NCI-H1930 (cell line): ENCODE data around the gene SMOC1.

Experiments used
- DNase-seq, 2 experiments: peaks; one replicate each; lab custom pipeline; 2025; lab: John Stamatoyannopoulos, UW

SMOC1 gene, protein sequence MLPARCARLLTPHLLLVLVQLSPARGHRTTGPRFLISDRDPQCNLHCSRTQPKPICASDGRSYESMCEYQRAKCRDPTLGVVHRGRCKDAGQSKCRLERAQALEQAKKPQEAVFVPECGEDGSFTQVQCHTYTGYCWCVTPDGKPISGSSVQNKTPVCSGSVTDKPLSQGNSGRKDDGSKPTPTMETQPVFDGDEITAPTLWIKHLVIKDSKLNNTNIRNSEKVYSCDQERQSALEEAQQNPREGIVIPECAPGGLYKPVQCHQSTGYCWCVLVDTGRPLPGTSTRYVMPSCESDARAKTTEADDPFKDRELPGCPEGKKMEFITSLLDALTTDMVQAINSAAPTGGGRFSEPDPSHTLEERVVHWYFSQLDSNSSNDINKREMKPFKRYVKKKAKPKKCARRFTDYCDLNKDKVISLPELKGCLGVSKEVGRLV

GRCh38 chr14:69879175-69880043, at the start of gene SMOC1:
Gene SMOC1 (plus strand): TSS chr14:69879416. CDS start chr14:69879679, 263 bp downstream.
- peak; percentile 53 to 58 for DNase-seq

DNA sequence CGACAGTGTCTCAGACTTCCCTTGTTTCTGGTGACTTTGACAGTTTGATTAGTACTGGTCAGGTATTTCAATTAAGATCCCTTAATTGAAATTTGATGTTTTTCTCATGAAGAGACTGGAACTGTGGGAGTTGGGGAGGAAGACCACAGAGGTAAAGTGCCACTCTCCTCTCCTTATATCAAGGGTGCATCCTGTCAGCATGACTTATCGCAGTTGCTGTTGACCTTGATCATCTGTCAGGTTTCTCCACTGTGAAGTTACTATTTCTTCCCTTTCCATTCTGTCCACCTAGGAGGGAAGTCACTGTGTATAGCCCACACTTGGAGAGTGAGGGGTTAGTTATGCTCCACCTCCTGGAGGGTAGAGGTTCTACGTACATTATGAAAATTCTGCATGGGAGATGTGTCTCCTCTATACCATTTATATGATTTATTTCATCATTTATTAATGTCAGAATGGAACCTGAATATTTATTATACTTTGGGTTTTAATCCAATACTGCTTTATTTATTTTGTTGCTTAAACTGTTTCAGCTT, 40.3 kb upstream of the SMOC1 start:
- DNase-seq: no peak

DNA sequence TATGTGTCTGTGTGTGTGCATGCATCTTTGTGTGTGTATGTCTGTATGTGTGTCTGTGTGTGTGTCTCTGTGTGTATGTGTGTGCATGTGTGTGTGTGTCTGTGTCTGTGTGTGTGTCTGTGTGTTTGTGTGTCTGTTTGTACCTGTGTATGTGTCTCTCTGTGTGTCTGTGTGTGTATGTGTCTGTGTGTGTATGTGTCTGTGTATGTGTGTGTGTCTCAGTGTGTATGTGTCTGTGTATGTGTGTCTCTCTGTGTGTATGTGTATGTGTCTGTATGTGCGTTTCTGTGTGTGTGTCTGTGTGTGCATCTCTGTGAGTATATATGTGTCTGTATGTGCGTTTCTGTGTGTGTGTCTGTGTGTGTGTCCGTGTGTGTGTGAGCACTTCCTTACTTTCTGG, 39.6 kb upstream of the SMOC1 start:
- no peak for DNase-seq

DNA sequence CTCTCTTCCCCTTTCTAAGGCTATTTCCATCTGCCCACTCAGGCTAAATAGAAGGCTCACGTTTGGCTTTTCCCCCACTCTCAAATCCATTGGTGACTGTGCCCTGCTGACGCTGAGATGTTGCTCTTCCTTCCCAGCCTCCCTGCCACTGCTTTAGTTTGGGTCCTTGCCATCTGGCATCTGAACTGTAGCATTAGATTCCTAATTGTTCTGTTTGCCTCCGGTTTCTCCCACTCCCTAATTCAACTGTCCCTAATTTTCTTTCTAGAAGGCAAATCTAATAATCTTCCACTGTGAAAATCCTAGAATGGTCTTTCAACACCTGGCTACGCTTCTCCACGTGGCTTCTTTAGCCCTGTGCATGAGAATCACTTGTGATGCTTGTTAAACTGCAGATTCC, 37.6 kb upstream of the SMOC1 start:
- DNase-seq: no peak

DNA sequence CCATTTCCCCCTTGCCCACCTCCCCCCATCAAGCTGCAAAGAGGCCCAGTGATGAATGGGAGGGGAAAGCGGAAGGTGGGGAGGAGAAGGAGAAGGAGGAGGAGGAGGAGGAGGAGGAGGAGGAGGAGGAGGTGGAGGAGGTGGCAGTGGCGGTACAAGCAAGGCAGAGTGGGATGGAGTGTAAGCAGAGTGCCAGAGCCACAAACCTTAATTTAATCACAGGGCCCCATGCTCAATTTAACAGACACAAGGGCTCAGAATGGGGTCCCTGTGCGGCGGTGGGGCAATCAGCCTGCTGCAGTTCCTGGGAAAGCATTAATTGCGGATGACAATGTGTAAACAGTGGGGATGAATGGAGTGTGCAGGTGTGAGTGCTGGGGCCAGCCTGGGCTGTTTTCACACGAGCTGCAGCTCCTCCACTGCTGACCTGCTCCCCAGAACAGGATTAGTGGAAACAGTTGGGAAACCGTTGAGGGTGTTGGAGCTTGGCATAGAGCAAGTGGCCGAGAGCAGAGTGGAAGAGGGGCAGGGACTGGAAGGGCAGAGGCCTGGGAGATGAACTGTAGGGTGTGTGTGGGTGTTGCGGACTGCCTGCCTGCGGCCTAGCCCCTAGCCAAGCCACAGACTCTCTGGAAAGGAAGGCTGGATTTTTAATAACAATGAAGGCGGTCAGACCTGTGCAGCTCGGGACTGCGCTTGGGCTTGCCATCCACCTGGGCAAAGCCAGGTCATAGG, 36.4 kb upstream of the SMOC1 start:
- peak; percentile 52 to 67 for DNase-seq

GRCh38 chr14:69844171-69844570, 35.0 kb upstream of the SMOC1 start:
- no peak for DNase-seq

GRCh38 chr14:69845050-69845581, 34.1 kb upstream of the SMOC1 start:
- no peak for DNase-seq

- no peak for DNase-seq
These were observed 33.4 kb upstream of the SMOC1 start for GRCh38 chr14:69845787-69846186.

- no peak for DNase-seq
These were observed 31.1 kb upstream of the SMOC1 start for GRCh38 chr14:69848156-69848555.

DNA sequence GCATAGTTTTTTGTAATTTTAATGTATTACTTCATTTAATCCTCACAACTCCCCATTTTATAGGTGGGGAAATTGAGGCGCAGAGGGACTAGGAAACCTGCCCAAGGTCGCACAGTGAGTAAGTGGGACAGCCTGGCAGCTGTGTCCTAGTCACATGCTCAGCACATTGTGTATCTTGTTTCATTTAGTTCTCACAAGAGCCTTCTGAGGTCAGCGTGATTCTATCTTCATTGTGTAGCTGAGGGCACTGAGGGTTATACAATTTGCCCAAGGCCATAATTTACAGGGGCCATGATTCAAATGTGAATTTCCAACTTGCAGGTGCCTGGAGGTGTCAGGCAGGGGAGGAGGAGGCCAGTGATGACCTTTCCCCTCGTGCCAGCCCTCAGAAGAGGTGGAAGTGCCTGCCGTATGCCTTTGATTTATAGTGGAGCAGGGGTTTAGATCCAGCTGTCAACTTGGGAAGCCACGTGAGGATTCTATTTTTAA, 30.3 kb upstream of the SMOC1 start:
- DNase-seq: no peak

DNA sequence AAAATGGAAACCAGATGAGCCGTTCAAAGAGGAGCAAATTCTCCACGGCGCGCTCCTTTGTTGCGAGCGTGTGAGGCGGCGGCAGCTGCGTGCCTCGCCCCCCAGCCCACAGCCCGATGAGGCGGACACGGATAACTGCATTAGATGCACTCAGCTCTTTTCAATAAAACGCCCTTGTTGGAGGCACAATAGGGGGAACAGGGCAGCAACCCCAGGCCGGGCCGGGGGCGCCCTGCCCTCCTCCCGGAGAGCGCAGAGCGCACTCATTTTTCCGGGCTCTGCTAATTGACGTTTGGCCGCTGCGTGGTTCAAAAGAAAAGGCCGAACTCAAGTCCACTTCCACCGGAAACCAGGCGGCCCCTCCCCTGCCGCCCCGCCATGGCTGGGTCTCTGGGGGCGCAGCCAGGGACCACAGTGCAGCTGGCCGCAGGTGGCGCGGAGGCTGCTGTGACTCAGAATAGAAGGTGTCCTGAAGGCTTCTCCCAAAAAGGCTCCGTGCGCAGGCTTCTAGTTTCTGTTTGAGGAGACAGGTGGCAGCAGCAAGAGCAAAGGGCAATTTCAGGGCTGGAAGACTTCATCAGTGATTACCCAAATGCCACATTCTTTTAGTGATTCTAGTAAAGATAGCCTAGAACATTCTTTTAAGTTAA, 29.0 kb upstream of the SMOC1 start:
- no peak for DNase-seq

- no peak for DNase-seq
These were observed 28.5 kb upstream of the SMOC1 start for GRCh38 chr14:69850736-69851112.

GRCh38 chr14:69852531-69853321, 26.5 kb upstream of the SMOC1 start:
- DNase-seq: peak in 1 of 2 experiments; percentile 47

DNA sequence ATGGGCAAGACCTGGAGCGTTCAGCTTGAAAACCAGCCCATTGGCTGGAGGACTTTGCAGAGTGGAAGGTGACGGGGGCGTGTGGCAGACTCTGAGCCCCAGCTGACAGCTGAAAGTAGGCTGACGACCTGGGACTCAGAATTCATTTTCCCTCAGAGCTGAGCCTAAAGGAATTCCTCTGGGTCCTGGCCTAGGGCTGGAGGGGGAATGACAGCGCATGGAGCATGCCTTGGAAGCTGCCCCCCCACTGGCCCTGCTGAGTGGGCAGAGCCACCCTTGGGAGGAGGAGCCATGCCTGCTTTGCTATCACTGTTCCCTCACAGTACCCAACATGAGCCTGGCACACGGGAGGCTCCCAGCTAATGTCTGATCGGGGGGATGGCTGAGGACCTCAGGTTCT, 25.4 kb upstream of the SMOC1 start:
- DNase-seq: no peak

GRCh38 chr14:69854598-69854997, 24.6 kb upstream of the SMOC1 start:
- DNase-seq: no peak

DNA sequence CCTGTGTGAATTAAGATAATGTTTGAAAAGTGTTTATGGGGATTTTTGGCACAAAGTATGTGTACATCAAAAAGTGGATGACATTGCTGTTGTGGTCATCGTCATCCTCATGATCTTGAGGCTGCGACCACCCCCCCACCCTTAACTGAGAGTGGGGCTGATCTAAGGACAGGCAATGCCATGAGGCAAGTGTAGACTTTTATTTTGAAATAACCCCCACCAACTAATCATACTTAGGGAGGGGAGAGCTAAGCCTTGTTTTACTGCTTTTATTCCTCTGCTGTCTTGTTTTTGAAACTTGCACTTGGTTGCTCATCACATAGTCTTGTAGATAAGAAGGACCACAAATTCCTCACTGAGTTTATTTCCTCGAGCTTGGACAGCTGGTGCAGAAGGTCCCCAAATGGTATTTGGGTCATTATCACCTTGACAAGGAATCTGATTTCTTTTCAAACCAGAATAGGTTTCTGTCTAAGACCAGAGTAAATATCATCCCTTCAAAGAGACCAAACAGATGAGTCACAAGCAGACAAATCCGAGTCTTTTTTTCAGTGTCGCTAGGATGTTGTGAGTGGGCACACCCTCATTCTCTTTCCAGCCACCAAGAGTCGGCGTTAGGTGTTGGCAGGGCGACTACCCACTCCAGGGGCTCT, 23.9 kb upstream of the SMOC1 start:
- DNase-seq: no peak

- DNase-seq: no peak
These were observed 20.4 kb upstream of the SMOC1 start for GRCh38 chr14:69858801-69859200.

DNA sequence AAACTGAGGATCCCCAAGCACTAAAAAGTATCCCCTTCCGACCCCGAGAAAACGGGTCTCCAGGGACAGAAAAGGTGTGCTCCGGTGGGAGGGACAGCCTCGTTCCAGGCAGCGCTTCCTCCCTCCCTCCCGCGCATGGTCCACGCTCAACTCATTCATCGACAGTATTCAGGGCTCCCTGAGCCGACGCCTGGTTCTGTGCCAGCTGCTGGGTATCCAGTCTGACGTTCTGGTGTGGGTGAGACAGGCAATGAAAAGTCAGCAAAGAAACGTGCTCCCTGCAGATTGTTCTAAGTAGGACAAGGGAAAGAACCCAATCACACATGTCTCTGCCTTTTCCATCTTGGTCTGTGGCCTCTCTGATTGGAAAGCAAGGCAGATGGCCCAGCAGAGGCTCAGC, 19.6 kb upstream of the SMOC1 start:
- DNase-seq: no peak

DNA sequence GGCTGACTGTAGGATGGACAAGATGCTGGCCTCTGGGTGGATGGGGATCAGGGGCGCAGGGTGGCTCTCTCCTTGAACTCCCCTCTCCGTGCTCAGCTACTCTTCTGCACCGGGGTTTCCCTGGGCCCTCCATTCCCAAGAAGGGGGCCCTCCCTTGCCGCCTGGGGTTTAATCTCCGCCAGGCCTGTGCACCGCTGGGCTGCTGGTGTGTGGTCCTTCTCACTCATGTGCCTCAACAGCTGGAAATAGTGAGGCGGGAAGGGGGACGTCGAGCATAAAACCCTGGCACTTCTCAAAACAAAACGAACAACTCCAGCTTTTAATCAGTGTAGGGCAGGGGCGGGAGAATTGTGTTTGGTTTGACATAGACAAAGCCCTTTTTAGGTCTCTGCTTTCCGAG, 19.0 kb upstream of the SMOC1 start:
- DNase-seq: no peak
